ENCODE results near the gene DNMT1. TPM values are rescaled to one million over a fixed set of nuclear protein-coding genes. Genes with fewer than 3 reads are reported as not detected.

The DNMT1 gene
- polyA plus RNA-seq, 1 donor (not counting 4 experiments of a cell fraction or from before 2014, with no cell fraction given), result 52.0 TPM

- dilution Hi-C loops (cut with MboI; ENCODE audit: extremely low pct_ligation_motif_present, low sequenced_read_pairs), result no loop called here
- no peak overlapping the region for H3K27ac ChIP-seq (ENCODE audit: control insufficient read depth, insufficient read depth, low read length)
- no peaks in the 10 kb centered on the region for H3K9me1 ChIP-seq (ENCODE audit: control insufficient read depth, extremely low read depth, insufficient read depth, low read length)
- H3K9ac ChIP-seq (ENCODE audit: control insufficient read depth, extremely low read depth, insufficient read depth, low read length), result no peak overlapping the region
- FAIRE-seq, result no peak
- H3K4me2 ChIP-seq (ENCODE audit: control insufficient read depth, extremely low read depth, insufficient read depth, low read depth, low read length), result no peak overlapping the region
- H4K20me1 ChIP-seq (ENCODE audit: control insufficient read depth, extremely low read depth, insufficient read depth, low read length), result peaks cover 29% of the 10 kb centered on the region
- no peak for TF ChIP-seq CTCF (optimal IDR thresholded peaks at IDR 0.05 in 1 of 3, IDR thresholded peaks at IDR 0.05 in 1 of 3, conservative IDR thresholded peaks at IDR 0.05 in 1 of 3; ENCODE audit: extremely low read depth in 1 of 3, insufficient read depth in 2 of 3, low read length in 3 of 3)
- TF ChIP-seq EZH2 (IDR thresholded peaks at IDR 0.05; ENCODE audit: low read length), result no peak
- no peak overlapping the region for H3K4me3 ChIP-seq (ENCODE audit: control insufficient read depth in 2 of 3, extremely low read depth in 1 of 3, insufficient read depth in 2 of 3, low read depth in 1 of 3, low read length in 3 of 3)
- no peaks in the 10 kb centered on the region for H3K9me3 ChIP-seq (ENCODE audit: control insufficient read depth, low read depth, low read length)
- no peak overlapping the region for H2AFZ ChIP-seq (ENCODE audit: control insufficient read depth, low read length)
- no peaks in the 10 kb centered on the region for H3K27me3 ChIP-seq (ENCODE audit: control insufficient read depth, extremely low read depth, insufficient read depth, low read length)
- no peak for DNase-seq (ENCODE audit: low read depth, low spot score)
- peaks cover 94% of the 10 kb centered on the region for H3K79me2 ChIP-seq (ENCODE audit: control insufficient read depth, insufficient read depth, low read length)
- peaks cover 4 to 27% of the 10 kb centered on the region in 2 experiments for H3K36me3 ChIP-seq (ENCODE audit: control insufficient read depth in 2 of 2, extremely low read depth in 1 of 2, insufficient read depth in 2 of 2, low read length in 2 of 2)
- peaks cover 3% of the 10 kb centered on the region for H3K4me1 ChIP-seq (ENCODE audit: control insufficient read depth, extremely low read depth, insufficient read depth, low read length)
These were observed 7.4 kb downstream of the DNMT1 start for GRCh38 chr19:10187315-10187714.

- H3K27ac ChIP-seq (ENCODE audit: control insufficient read depth, insufficient read depth, low read length), result no peak overlapping the region
- no peak overlapping the region for H3K9ac ChIP-seq (ENCODE audit: control insufficient read depth, extremely low read depth, insufficient read depth, low read length)
- H3K36me3 ChIP-seq (ENCODE audit: control insufficient read depth in 2 of 2, extremely low read depth in 1 of 2, insufficient read depth in 2 of 2, low read length in 2 of 2), result peaks cover 16 to 27% of the 10 kb centered on the region in 2 experiments
- no peaks in the 10 kb centered on the region for H3K27me3 ChIP-seq (ENCODE audit: control insufficient read depth, extremely low read depth, insufficient read depth, low read length)
- FAIRE-seq (no peak), DNase-seq (ENCODE audit: low read depth, low spot score) (no peak)
- TF ChIP-seq CTCF (optimal IDR thresholded peaks at IDR 0.05 in 1 of 3, IDR thresholded peaks at IDR 0.05 in 1 of 3, conservative IDR thresholded peaks at IDR 0.05 in 1 of 3; ENCODE audit: extremely low read depth in 1 of 3, insufficient read depth in 2 of 3, low read length in 3 of 3) (no peak), EZH2 (IDR thresholded peaks at IDR 0.05; ENCODE audit: low read length) (no peak)
- H3K79me2 ChIP-seq (ENCODE audit: control insufficient read depth, insufficient read depth, low read length), result peaks cover 70% of the 10 kb centered on the region
- dilution Hi-C loops (cut with MboI; ENCODE audit: extremely low pct_ligation_motif_present, low sequenced_read_pairs), result no loop called here
- H2AFZ ChIP-seq (ENCODE audit: control insufficient read depth, low read length), result no peak overlapping the region
- no peaks in the 10 kb centered on the region for H3K9me1 ChIP-seq (ENCODE audit: control insufficient read depth, extremely low read depth, insufficient read depth, low read length)
- H4K20me1 ChIP-seq (ENCODE audit: control insufficient read depth, extremely low read depth, insufficient read depth, low read length), result peaks cover 22% of the 10 kb centered on the region
- H3K9me3 ChIP-seq (ENCODE audit: control insufficient read depth, low read depth, low read length), result no peaks in the 10 kb centered on the region
- no peak overlapping the region for H3K4me3 ChIP-seq (ENCODE audit: control insufficient read depth in 2 of 3, extremely low read depth in 1 of 3, insufficient read depth in 2 of 3, low read depth in 1 of 3, low read length in 3 of 3)
- peaks cover 3% of the 10 kb centered on the region for H3K4me1 ChIP-seq (ENCODE audit: control insufficient read depth, extremely low read depth, insufficient read depth, low read length)
- H3K4me2 ChIP-seq (ENCODE audit: control insufficient read depth, extremely low read depth, insufficient read depth, low read depth, low read length), result no peak overlapping the region
These were observed 10.1 kb downstream of the DNMT1 start for GRCh38 chr19:10184636-10185035.
